GM18519 (cell line): ENCODE results near the gene TIMELESS.
"Not testable (repeated sequence)": the region's sequence is repeated elsewhere in the genome, so short reads cannot be mapped to it uniquely, and the experiment has no call there.

Experiments
- ATAC-seq: cut with Tn5 transposase; IDR thresholded peaks from one replicate; pipeline ENCODE4 v1.9.1; 2021; ENCODE audit warnings: mild to moderate bottlenecking, moderate library complexity; ENCODE audit not compliant: unreplicated experiment, low FRiP score

TIMELESS gene

GRCh38 chr12:56413392-56413791 lies 35.8 kb downstream of the TIMELESS start:
- no peak for ATAC-seq

- ATAC-seq: no peak
Measured at GRCh38 chr12:56411781-56412639, 37.2 kb downstream of the TIMELESS start.

- no peak for ATAC-seq
Measured at GRCh38 chr12:56410768-56411167, 38.5 kb downstream of the TIMELESS start.

GRCh38 chr12:56408799-56409417 lies 40.3 kb downstream of the TIMELESS start:
- no peak for ATAC-seq

- ATAC-seq: not testable (repeated sequence)
Measured at GRCh38 chr12:56404227-56404626, 45.0 kb downstream of the TIMELESS start.

GRCh38 chr12:56401612-56402011 lies 47.6 kb downstream of the TIMELESS start:
- not testable (repeated sequence) for ATAC-seq

GRCh38 chr12:56401125-56401524 lies 48.1 kb downstream of the TIMELESS start:
- ATAC-seq: not testable (repeated sequence)

GRCh38 chr12:56399466-56399865 lies 49.8 kb downstream of the TIMELESS start:
- ATAC-seq: not testable (repeated sequence)

GRCh38 chr12:56398324-56398723 lies 50.9 kb downstream of the TIMELESS start:
- no peak for ATAC-seq

- ATAC-seq: no peak
Measured at GRCh38 chr12:56392331-56392730, 56.9 kb downstream of the TIMELESS start.

- no peak for ATAC-seq
Measured at GRCh38 chr12:56391721-56392120, 57.5 kb downstream of the TIMELESS start.

GRCh38 chr12:56389412-56389811 lies 59.8 kb downstream of the TIMELESS start:
- ATAC-seq: no peak

GRCh38 chr12:56387152-56387736 lies 62.0 kb downstream of the TIMELESS start:
- no peak for ATAC-seq

GRCh38 chr12:56385873-56386272 lies 63.4 kb downstream of the TIMELESS start:
- no peak for ATAC-seq

GRCh38 chr12:56382611-56383010 lies 66.6 kb downstream of the TIMELESS start:
- ATAC-seq: no peak

- ATAC-seq: no peak
Measured at GRCh38 chr12:56377989-56378316, 71.3 kb downstream of the TIMELESS start.

- no peak for ATAC-seq
Measured at GRCh38 chr12:56377310-56377988, 71.8 kb downstream of the TIMELESS start.

- no peak for ATAC-seq
Measured at GRCh38 chr12:56375598-56376434, 73.4 kb downstream of the TIMELESS start.

GRCh38 chr12:56374726-56375597 lies 74.3 kb downstream of the TIMELESS start:
- ATAC-seq: no peak
